Tibial artery (tissue), 4 donors: ENCODE measurements around the gene DNHD1.
"Not testable (repeated sequence)": the region's sequence is repeated elsewhere in the genome, so short reads cannot be mapped to it uniquely, and the experiment has no call there.

Experiments
- DNase-seq, 2 donors: peaks; one replicate each; pipeline ENCODE4 v3.0.0-alpha.2; 2019
- H3K27ac ChIP-seq, 2 donors: fragments of 200-600 bp; sonication (generic) in 1 of 2; 1 replicate in 1 of 2; 2 replicates in 1 of 2; pipeline ENCODE4 v1.5.1; 2018 to 2019; ENCODE audit warnings: mild to moderate bottlenecking in 1 of 2
- H3K27me3 ChIP-seq, 2 donors: fragments of 200-600 bp; sonication (generic) in 1 of 2; one replicate each; pipeline versions ENCODE4 v1.5.1 to v1.6.0; 2016 to 2019
- H3K36me3 ChIP-seq, 3 donors: fragments of 200-600 bp; sonication (generic) in 2 of 3; one replicate each; pipeline ENCODE4 v1.5.1; 2016 to 2019; ENCODE audit warnings: mild to moderate bottlenecking in 2 of 3
- H3K4me1 ChIP-seq, 4 donors: fragments of 200-600 bp; sonication (generic) in 2 of 4; 1 replicate in 3 of 4; 2 replicates in 1 of 4; pipeline ENCODE4 v1.5.1; 2016 to 2019
- H3K4me3 ChIP-seq, 2 donors: fragments of 200-600 bp; sonication (generic) in 1 of 2; 1 replicate in 1 of 2; 2 replicates in 1 of 2; pipeline ENCODE4 v1.5.1; 2018 to 2019; ENCODE audit warnings: mild to moderate bottlenecking in 2 of 2
- H3K9me3 ChIP-seq, 3 donors: fragments of 200-600 bp; sonication (generic) in 1 of 3; one replicate each; pipeline ENCODE4 v1.5.1; 2016 to 2019
- intact Hi-C: fragments of 100-400 bp; cut with DNase I; formaldehyde crosslinking; loops from one replicate; pipeline ENCODE4 v1.15.0; 2023; ENCODE audit warnings: low total_unique reads
- TF ChIP-seq, protein P1 (sequence below), 2 experiments: fragments of 200-600 bp in 1 of 2; fragments of 450-650 bp in 1 of 2; IDR thresholded peaks; one replicate each; pipeline ENCODE4 v1.5.1; 2017 to 2019; ENCODE audit warnings: antibody characterized with exemption in 2 of 2, mild to moderate bottlenecking in 1 of 2, moderate library complexity in 1 of 2

Gene DNHD1

DNA sequence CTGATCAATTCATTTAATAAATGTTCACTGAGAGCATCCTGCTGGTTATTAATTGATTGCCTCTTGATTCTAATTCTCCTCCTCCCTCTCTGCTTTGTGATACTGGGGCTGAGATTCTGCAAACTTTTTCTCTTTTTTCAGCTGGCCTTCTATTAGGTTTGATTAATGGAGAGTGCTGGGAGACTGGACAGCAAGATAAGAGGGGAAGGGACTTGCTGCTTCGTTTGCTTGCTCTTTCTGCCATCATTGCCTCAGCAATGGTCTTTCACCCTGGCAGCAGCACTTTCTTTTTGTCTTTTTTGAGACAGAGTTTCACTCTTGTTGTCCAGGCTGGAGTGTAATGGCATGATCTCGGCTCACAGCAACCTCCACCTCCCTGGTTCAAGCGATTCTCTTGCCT lies 7.1 kb downstream of the DNHD1 start:
- H3K4me1 ChIP-seq, result peaks cover 0 to 14% (median 0%) of the 10 kb centered on the region in 4 donors
- TF ChIP-seq, protein P1, sequence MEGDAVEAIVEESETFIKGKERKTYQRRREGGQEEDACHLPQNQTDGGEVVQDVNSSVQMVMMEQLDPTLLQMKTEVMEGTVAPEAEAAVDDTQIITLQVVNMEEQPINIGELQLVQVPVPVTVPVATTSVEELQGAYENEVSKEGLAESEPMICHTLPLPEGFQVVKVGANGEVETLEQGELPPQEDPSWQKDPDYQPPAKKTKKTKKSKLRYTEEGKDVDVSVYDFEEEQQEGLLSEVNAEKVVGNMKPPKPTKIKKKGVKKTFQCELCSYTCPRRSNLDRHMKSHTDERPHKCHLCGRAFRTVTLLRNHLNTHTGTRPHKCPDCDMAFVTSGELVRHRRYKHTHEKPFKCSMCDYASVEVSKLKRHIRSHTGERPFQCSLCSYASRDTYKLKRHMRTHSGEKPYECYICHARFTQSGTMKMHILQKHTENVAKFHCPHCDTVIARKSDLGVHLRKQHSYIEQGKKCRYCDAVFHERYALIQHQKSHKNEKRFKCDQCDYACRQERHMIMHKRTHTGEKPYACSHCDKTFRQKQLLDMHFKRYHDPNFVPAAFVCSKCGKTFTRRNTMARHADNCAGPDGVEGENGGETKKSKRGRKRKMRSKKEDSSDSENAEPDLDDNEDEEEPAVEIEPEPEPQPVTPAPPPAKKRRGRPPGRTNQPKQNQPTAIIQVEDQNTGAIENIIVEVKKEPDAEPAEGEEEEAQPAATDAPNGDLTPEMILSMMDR (IDR thresholded peaks at IDR 0.05), result no peak
- no peak overlapping the region for H3K4me3 ChIP-seq
- intact Hi-C loops, result loop anchor here (10.0 kb wide), 1 partner anchor 119 kb away; no protein-coding TSS in a partner anchor
- no peaks in the 10 kb centered on the region for H3K27me3 ChIP-seq
- peaks cover 0 to 50% (median 11%) of the 10 kb centered on the region in 3 donors for H3K36me3 ChIP-seq
- H3K27ac ChIP-seq, result no peak overlapping the region
- no peaks in the 10 kb centered on the region for H3K9me3 ChIP-seq
- no peak for DNase-seq

DNA sequence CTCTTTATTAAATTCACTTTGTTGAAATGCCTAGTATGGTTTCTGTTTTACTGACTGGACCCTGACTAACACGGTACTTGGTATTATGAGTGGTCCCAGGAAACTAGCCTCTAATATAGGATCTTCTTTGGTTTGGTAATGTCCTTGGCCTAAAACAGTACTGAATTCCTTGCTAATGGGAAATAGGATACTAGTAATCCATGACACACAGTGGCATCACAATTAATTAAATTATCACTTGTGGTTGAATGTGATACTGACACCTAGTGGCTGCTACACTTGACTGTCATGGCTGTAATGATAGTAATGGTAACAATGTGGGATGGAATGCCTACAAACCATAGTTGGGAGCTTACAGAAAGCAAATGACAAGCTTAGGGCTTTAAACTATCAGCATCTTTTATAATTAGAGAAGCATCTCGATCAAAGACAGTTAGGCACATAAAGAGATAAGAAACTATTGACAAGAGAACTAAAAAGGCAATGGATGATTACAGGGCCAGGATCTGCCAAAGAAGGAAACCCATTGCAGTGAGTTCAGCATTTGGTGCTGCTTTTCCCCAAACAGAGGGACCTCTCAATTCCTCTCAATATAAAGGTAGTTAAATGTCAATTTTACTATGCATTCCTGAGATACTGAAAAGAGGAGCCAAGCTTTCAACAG lies 8.6 kb downstream of the DNHD1 start:
- Histone ChIP-seq H3K9me3 (no peaks in the 10 kb centered on the region), H3K4me1 (no peaks in the 10 kb centered on the region), H3K36me3 (peaks cover 0 to 54% (median 11%) of the 10 kb centered on the region in 3 donors), H3K4me3 (no peak overlapping the region), H3K27me3 (no peaks in the 10 kb centered on the region), H3K27ac (no peak overlapping the region)
- DNase-seq, result no peak
- TF ChIP-seq, protein P1 (IDR thresholded peaks at IDR 0.05), result peak; percentile 70 to 74
- intact Hi-C loops, result loop anchor here (10.0 kb wide), 1 partner anchor 121 kb away; no protein-coding TSS in a partner anchor

DNA sequence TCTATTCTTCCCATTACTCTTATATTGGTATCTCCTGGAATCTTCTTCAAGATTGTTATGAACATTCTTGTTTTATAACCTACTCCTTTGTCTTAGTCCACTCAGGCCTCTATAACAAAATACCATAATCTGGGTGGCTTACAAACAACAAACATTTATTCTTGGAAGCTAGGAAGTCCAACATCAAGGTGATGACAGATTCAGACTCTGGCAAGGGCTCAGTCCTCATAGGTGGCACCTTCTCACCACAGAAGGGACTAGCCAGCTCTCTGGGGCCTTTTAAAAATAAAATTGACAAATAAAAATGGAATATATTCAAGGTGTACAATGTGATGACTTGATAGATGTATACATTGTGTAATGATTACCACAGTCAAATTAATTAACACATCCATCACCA lies 19.8 kb downstream of the DNHD1 start:
- Histone ChIP-seq H3K27me3 (no peaks in the 10 kb centered on the region), H3K4me1 (peaks cover 0 to 16% (median 5%) of the 10 kb centered on the region in 4 donors), H3K36me3 (peaks cover 18 to 29% (median 21%) of the 10 kb centered on the region in 3 donors), H3K27ac (peak overlapping the region in 1 of 2 donors; percentile 76), H3K4me3 (no peak overlapping the region), H3K9me3 (no peaks in the 10 kb centered on the region)
- no peak for DNase-seq
- TF ChIP-seq, protein P1 (IDR thresholded peaks at IDR 0.05), result no peak
- intact Hi-C loops, result no loop called here

DNA sequence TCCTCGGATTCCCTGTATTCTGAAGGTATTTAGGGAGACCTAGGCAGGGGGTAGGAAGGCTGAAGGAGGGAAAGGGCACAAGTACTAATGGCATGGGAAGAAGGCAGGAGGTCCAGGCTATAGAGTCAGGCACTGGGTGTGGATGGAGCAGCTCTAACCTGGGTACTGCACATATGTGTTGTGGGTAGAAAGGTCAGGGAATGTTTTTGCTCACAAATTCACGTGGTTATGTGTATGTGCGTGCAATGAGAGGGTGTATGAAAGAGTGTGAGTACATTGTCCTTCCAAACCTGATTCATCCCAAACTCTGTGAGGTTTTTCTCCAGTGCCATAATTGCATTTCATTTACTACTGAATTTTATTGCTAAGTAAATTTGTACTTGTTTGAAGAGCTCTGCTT lies 23.2 kb downstream of the DNHD1 start:
- Histone ChIP-seq H3K27ac (no peak overlapping the region), H3K4me3 (no peak overlapping the region), H3K27me3 (no peaks in the 10 kb centered on the region), H3K9me3 (no peaks in the 10 kb centered on the region), H3K4me1 (peaks cover 0 to 9% (median 4%) of the 10 kb centered on the region in 4 donors), H3K36me3 (peaks cover 9 to 16% (median 13%) of the 10 kb centered on the region in 3 donors)
- no peak for DNase-seq
- TF ChIP-seq, protein P1 (IDR thresholded peaks at IDR 0.05), result no peak
- intact Hi-C loops, result no loop called here

DNA sequence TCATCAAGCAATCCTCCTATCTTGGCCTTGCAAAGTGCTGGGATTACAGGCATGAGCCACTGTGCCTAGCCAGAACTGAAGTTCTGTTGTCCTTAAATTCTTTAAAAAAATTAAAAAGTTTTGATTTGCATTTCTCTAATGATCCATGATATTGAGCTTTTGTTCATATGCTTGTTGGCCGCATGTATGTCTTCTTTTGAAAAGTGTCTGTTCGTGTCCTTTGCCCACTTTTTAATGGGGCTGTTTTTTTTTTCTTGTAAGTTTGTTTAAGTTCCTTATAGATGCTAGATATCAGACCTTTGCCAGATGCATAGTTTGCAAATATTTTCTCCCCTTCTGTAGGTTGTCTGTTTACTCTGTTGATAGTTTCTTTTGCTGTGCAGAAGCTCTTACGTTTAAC lies 24.9 kb downstream of the DNHD1 start:
- H3K4me3 ChIP-seq, DNase-seq, H3K27me3 ChIP-seq, H3K27ac ChIP-seq, H3K4me1 ChIP-seq, intact Hi-C loops, H3K9me3 ChIP-seq: not testable (repeated sequence)
- H3K36me3 ChIP-seq, result peaks cover 9 to 16% (median 13%) of the 10 kb centered on the region in 3 donors

DNA sequence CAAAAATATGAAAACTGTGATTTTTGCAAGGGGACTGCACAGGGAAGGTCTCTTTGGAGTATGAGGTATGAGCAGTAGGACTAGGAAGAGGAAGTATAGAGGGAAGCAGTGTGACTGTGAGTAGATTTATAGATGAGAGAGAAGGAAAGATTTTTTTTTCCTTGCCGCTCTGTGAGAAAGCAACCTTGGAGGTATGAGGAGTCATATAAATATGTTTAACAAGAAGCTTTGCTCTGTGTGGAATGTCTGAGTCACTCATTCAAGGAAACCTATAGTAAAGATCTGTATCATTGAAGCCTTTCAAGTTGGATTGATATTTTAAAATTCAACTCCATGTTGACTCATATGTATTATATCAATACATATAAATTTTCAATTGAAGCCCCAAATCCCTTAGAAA lies 26.2 kb downstream of the DNHD1 start:
- Histone ChIP-seq H3K27ac (no peak overlapping the region), H3K36me3 (peaks cover 9 to 16% (median 13%) of the 10 kb centered on the region in 3 donors), H3K9me3 (no peaks in the 10 kb centered on the region), H3K27me3 (no peaks in the 10 kb centered on the region), H3K4me3 (no peak overlapping the region), H3K4me1 (no peaks in the 10 kb centered on the region)
- TF ChIP-seq, protein P1 (IDR thresholded peaks at IDR 0.05), result no peak
- DNase-seq, result no peak
- intact Hi-C loops, result no loop called here
